ENCODE data around the gene RALGPS1. TPM values are rescaled to one million over a fixed set of nuclear protein-coding genes. Genes with fewer than 3 reads are reported as not detected.

Gene RALGPS1
- polyA plus RNA-seq, 4 donors: 21.1 to 28.1 (median 24.0) TPM

DNA sequence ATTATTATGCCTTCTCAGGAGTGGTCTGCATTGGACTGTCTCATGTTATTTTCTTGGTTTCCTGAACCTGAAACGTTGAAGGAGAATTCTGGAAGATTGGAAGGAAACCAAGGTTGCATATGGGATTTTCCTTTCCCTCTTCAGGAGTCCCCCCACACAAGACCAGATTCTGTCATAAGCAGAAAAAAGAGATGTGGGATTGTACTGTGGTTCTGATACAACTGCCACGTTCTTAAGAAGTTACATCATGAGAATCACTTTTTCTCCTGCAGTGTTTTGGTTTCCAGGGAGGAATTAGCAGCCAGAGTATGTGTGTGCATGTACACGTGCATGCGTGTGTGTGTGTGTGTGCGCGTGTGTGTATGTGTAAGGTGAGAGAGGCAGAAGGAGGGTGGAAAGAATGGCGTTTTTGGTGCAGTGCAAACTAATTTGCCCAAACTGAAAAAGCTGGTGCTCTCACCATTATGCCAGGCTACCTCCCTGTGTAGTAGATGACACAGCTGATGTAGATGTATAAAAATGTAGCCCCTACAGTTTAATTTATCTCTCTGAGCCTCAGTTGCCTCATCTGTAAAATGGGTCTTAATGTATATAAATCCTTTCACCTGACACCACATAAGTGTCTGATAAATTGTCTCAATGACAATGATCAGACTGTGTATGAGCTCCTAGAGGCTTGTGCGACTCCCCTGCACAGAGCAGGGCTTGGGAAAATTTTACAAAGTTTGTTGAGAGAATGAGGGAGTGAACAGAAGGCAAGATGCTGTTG is 38.6 kb downstream of the RALGPS1 start:
- no peak for DNase-seq (ENCODE audit: low read depth in 4 of 4, low spot score in 3 of 4)

GRCh38 chr9:126955811-126956210 is 41.2 kb downstream of the RALGPS1 start:
- no peak for DNase-seq (ENCODE audit: low read depth in 4 of 4, low spot score in 3 of 4)

DNA sequence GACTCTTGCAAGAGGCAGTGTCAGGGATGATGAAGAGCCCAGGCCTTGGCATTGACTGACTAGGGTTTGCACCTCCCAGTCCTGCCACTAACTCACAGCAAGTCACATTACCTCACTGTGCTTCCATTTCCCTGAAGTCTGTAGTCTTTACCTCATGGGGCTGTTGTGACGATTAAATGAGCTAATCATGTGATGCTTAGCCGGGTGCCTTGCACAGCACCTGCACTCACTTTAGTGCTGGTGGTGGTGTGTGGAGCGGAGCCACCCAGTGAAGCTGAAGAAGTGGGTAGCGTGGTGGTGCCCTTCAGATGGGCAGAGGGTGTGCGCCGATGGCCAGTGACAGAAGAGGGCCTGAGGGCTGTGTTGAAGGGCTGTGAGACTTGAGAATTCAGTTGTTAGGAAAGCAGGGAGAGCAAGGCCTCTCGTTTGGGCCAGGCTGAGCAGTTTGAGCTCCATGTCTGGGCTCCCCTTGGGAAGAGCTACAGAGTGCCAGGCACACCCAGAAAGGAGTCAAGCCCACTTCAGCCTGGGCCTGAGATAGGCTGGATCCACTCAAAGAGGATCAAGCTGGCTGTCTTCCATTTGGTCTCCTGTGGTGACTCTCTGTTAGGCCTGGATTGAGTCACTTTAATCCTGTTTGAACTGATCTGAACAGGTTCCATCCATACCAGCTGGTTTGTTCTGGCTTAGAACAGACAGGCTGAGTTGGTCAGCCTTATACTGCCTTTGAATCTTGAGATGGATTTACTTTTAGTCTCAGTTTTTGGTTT is 42.5 kb downstream of the RALGPS1 start:
- DNase-seq (ENCODE audit: low read depth in 4 of 4, low spot score in 3 of 4): no peak

DNA sequence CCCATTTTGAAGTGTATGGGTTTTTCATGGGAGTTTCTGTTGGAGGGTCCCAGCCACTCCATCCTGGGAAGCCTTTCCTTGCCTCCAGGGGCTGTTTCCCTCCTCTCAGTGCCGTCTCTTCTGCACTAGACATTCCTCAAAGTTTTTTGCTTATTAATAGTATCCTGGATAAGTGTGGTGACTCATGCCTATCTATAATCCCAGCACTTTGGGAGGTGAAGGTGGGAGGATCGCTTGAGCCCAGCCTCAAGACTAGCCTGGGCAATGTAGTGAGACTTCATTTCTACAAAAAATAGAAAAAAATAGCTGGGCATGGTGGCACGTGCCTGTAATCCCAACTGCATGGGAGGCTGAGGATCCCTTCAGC is 43.1 kb downstream of the RALGPS1 start:
- no peak for DNase-seq (ENCODE audit: low read depth in 4 of 4, low spot score in 3 of 4)

DNA sequence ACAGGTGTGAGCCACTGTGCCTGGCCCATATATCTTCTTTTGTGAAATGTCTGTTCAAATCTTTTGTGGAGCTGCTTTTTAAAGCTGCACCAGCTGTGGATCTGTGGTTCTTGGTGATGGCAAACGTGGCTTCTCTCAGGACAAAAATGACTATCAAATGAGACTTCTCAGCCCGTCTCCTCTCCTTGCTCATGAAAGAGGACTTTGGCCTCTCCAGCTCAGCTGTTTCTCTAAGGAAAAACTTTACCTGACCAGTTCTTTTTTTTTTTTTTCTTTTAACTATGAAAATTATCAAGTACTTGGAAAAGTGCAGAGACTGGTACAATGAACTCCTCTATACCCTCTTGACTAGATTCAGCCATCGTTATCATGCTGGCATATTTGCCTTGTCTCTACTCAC is 44.8 kb downstream of the RALGPS1 start:
- no peak for DNase-seq (ENCODE audit: low read depth in 4 of 4, low spot score in 3 of 4)

- DNase-seq (ENCODE audit: low read depth in 4 of 4, low spot score in 3 of 4): no peak
Measured at GRCh38 chr9:126959917-126960316, 45.3 kb downstream of the RALGPS1 start.

- no peak for DNase-seq (ENCODE audit: low read depth in 4 of 4, low spot score in 3 of 4)
Measured at GRCh38 chr9:126962336-126962735, 47.8 kb downstream of the RALGPS1 start.

DNA sequence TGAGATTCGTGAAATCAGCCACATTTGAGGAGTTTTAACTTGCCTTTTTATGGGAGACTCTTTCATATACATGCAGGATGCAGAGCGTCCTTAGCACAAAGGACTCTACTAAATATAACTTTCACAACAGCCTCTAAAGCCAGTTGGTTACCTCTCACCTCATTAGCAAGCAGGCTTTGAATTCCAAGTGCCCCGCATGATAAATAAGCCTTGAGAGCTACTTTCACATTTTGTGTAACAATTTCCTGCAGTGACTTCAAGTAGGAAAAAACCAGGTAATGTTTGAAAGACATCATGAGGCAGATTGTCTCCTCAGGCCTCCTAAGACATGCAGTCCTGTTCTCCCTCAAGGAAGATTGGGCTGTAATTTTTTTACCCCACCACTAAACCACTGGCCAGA is 50.5 kb downstream of the RALGPS1 start:
- no peak for DNase-seq (ENCODE audit: low read depth in 4 of 4, low spot score in 3 of 4)

GRCh38 chr9:126965541-126966428 is 51.2 kb downstream of the RALGPS1 start:
- no peak for DNase-seq (ENCODE audit: low read depth in 4 of 4, low spot score in 3 of 4)

- DNase-seq (ENCODE audit: low read depth in 4 of 4, low spot score in 3 of 4): no peak
Measured at GRCh38 chr9:126971261-126971660, 56.7 kb downstream of the RALGPS1 start.

- DNase-seq (ENCODE audit: low read depth in 4 of 4, low spot score in 3 of 4): no peak
Measured at GRCh38 chr9:126973651-126974529, 59.3 kb downstream of the RALGPS1 start.

- no peak for DNase-seq (ENCODE audit: low read depth in 4 of 4, low spot score in 3 of 4)
Measured at GRCh38 chr9:126974594-126974993, 60.0 kb downstream of the RALGPS1 start.

DNA sequence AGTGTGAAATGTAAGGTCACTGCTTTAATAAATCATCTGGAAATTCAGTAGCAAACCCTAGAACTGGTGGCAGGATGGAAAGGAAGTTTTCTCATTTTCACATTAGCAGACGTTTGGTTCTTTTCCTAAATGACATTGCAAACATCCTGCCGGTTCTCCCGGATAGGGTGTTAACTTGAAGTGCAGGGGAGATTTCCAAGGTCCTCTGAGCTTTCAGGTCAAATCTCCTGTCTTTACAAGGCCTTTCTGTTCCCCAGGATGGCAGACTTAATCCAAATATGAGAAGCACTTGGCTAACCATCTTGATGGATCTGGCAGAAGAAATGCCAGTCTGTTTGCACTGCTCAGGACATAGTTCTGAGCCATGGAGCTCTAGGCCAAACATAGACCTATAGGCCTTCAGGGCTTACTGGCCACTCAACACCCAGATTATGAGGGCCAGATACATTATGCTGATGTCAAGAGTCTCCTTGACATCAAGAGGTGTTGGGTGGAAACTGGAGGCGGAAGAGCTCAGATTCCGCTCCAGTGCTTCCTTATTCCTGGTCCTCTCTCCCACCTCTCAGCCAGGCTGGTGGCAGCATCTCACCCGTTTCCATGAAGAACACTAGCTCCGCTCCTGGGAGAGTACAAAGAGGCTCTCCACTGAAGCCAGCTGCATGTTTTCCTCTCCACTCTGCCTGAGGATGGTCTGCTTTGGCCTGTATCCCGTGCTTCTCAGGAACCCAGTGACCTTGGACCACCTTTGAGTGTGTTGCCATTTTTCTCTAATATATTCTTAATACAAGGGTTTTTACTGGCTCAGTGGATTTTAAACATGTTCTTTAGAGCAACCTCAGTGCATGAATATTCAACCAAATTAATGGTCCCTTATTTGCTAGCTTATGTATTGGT is 61.0 kb downstream of the RALGPS1 start:
- DNase-seq (ENCODE audit: low read depth in 4 of 4, low spot score in 3 of 4): no peak

GRCh38 chr9:126979461-126979860 is 64.9 kb downstream of the RALGPS1 start:
- no peak for DNase-seq (ENCODE audit: low read depth in 4 of 4, low spot score in 3 of 4)

DNA sequence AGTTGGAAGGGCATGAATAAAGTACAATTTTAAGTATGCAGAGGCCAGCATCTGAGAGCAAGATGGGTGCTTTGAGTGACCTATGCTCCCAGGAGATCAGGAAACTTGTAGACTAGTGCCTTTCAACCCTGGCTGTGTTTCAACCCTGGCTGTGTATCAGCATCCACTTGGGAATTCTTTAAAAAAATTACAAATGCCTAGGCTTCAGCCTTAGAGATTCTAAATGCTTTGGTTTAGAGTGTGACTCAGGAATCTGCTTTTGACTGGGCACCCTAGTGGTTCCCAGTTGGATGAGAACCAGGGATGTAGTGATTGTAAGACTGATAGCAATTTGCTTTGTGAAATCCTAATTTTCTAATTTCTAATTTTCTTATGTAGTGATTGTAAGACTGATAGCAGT is 65.6 kb downstream of the RALGPS1 start:
- DNase-seq (ENCODE audit: low read depth in 4 of 4, low spot score in 3 of 4): no peak

DNA sequence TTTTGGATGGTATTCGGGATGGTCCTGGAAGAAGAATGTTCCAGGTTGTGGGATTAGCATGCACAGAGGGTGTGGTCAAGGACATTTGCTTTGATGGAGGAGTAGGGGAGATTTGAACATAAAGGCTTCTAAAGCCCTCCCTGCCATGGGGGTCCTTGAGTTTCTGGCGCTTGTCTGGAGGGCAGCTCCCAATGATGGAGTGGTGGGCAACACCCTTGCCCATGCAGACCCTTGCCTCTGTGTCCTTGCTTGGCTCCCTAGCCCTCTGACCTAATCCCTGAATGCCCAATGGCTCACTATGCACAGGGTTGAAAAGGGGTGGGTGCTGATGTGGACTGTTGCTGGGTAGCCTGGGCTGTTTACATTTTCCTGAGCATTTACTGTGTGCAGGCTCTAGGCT is 66.6 kb downstream of the RALGPS1 start:
- no peak for DNase-seq (ENCODE audit: low read depth in 4 of 4, low spot score in 3 of 4)

DNA sequence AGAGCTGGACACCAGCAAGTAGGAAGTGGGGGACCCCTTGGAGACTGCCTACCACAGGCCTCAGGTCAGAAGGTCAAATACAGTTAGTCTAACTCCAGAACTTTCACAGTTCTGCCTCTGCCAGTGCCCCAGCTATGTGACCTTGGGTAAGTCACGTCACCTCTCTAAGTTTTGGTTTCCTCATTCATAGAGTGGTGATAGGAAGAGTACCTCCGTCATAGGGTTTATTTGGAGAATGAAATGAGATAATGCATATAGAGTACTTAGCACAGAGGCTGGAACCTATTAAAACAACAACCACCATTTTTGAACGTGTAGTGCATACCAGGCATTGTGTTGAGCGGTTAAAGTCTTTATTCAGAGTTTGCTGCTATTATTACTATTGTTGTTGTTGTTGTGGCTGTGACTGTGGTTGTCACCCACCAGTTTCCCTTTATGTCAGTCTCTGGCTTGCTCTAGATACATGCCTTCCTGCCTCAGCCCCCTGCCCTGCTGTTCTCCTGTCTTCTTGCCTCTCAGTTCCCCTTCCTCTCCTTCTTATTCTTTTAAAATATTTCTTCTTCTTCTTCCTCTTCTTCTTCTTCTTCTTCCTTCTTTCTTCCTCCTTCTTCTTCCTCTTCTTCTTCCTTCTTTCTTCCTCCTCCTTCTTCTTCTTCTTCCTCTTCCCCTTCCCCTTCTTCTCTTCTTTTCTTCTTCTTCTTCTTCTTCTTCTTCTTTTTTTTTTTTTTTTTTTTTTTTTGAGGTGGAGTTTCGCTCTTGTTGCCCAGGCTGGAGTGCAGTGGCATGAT is 67.8 kb downstream of the RALGPS1 start:
- DNase-seq (ENCODE audit: low read depth in 4 of 4, low spot score in 3 of 4): no peak

GRCh38 chr9:126983767-126984166 is 69.2 kb downstream of the RALGPS1 start:
- DNase-seq (ENCODE audit: low read depth in 4 of 4, low spot score in 3 of 4): no peak

Measured in right renal pelvis (tissue), 4 donors.